PC-9 (cell line): Measurements from ENCODE around the gene ZFP91. TPM values are rescaled to one million over a fixed set of nuclear protein-coding genes. Genes with fewer than 3 reads are reported as not detected.

Experiments used
- BruUV-seq: library from RNA; stranded (reverse); fragments of 400-500 nt; replicated peaks from 2 replicates; lab custom pipeline; 2021; lab: Mats Ljungman, UMichigan
- CTCF ChIA-PET: fragments of 300-600 bp; sonication (Branson Sonifier 250); formaldehyde crosslinking; loops from one replicate; lab custom pipeline; 2022; ENCODE audit warnings: antibody characterized with exemption; lab: Charles Lee
- POLR2A ChIA-PET: fragments of 300-600 bp; sonication (Branson Sonifier 250); formaldehyde crosslinking; loops from one replicate; lab custom pipeline; 2022; ENCODE audit warnings: antibody characterized with exemption; ENCODE audit not compliant: unreplicated experiment; lab: Charles Lee
- DNase-seq, 2 experiments: peaks; one replicate each; pipeline versions ENCODE4 v3.0.0 to v3.0.0-alpha.2; 2015 to 2022; ENCODE audit warnings: mixed read lengths in 1 of 2
- H2AFZ ChIP-seq: fragments of 200-600 bp; sonication (generic); 2 replicates; pipeline ENCODE4 v1.8.1; 2017; ENCODE audit warnings: antibody characterized with exemption
- H3F3A ChIP-seq: fragments of 200-600 bp; sonication (generic); 2 replicates; pipeline ENCODE4 v1.8.1; 2017; ENCODE audit warnings: antibody characterized with exemption, mild to moderate bottlenecking, low read depth; ENCODE audit not compliant: insufficient read depth
- H3K27ac ChIP-seq: fragments of 200-600 bp; sonication (generic); 2 replicates; pipeline ENCODE4 v1.6.1; 2016; ENCODE audit warnings: mixed run types
- H3K27me3 ChIP-seq: fragments of 200-600 bp; sonication (generic); 2 replicates; pipeline ENCODE4 v1.6.1; 2016; ENCODE audit warnings: low read depth, mixed run types; ENCODE audit not compliant: insufficient read depth
- H3K36me3 ChIP-seq: fragments of 200-600 bp; sonication (generic); 2 replicates; pipeline ENCODE4 v1.6.1; 2016; ENCODE audit warnings: low read depth, mixed run types
- H3K4me1 ChIP-seq: fragments of 200-600 bp; sonication (generic); replicated peaks from 2 replicates; pipeline ENCODE4 v1.6.1; 2016; ENCODE audit warnings: mixed run types; ENCODE audit not compliant: insufficient read depth
- H3K4me2 ChIP-seq: fragments of 200-600 bp; sonication (generic); 2 replicates; pipeline ENCODE4 v1.6.1; 2017; ENCODE audit warnings: mixed run types
- H3K4me3 ChIP-seq: fragments of 200-600 bp; sonication (generic); 2 replicates; pipeline ENCODE4 v1.6.1; 2016; ENCODE audit warnings: mixed run types
- H3K79me2 ChIP-seq: fragments of 200-600 bp; sonication (generic); 2 replicates; pipeline ENCODE4 v1.6.1; 2017; ENCODE audit warnings: low read depth, mixed run types
- H3K9me2 ChIP-seq: fragments of 200-600 bp; sonication (generic); 2 replicates; pipeline ENCODE4 v1.8.1; 2017; ENCODE audit warnings: mild to moderate bottlenecking; ENCODE audit not compliant: insufficient read depth
- H3K9me3 ChIP-seq: fragments of 200-600 bp; sonication (generic); 2 replicates; pipeline ENCODE4 v1.8.1; 2016; ENCODE audit warnings: low read depth; ENCODE audit not compliant: insufficient read depth
- H4K20me1 ChIP-seq: fragments of 200-600 bp; sonication (generic); 2 replicates; pipeline ENCODE4 v1.8.1; 2017; ENCODE audit not compliant: insufficient read depth
- CTCF ChIP-seq: fragments of 200-600 bp; sonication (generic); conservative IDR thresholded peaks from 2 replicates; pipeline ENCODE4 v1.6.1; 2017; ENCODE audit warnings: mixed run types, antibody characterized with exemption, mild to moderate bottlenecking, moderate library complexity
- EZH2 ChIP-seq: fragments of 200-600 bp; sonication (generic); IDR thresholded peaks from 2 replicates; pipeline ENCODE4 v1.8.0; 2017; ENCODE audit warnings: antibody characterized with exemption, low read depth
- intact Hi-C: fragments of 100-400 bp; cut with micrococcal nuclease; formaldehyde crosslinking; loops from one replicate; pipeline ENCODE4 v1.10.0; 2022; ENCODE audit not compliant: unreplicated experiment
- total RNA-seq: library from RNA; stranded (reverse); gene quantifications from 2 replicates; pipeline ENCODE4 v1.2.3, GENCODE V29; 2021

Gene ZFP91
- total RNA-seq, 1 experiment from 2014 or later, result 67.5 TPM

GRCh38 chr11:58650496-58650895 is 71.6 kb downstream of the ZFP91 start:
- CTCF ChIA-PET, result no interaction called here
- intact Hi-C loops, result loop anchor here (10.0 kb wide), 1 partner anchor 254 kb away; no protein-coding TSS in a partner anchor

GRCh38 chr11:58652726-58653280 is 73.9 kb downstream of the ZFP91 start:
- no peak overlapping the region for H2AFZ ChIP-seq
- no peak overlapping the region for H3K27ac ChIP-seq
- no peaks in the 10 kb centered on the region for H3K27me3 ChIP-seq
- DNase-seq, result no peak
- H3K36me3 ChIP-seq, result no peaks in the 10 kb centered on the region
- POLR2A ChIA-PET, result no interaction called here
- no peak overlapping the region for H3K4me2 ChIP-seq
- CTCF ChIA-PET, result interaction anchor here (0.6 to 1.3 kb wide), 2 partner anchors 23 to 247 kb away, joined by 3 to 5 read pairs; no protein-coding TSS in a partner anchor
- no peaks in the 10 kb centered on the region for H4K20me1 ChIP-seq
- no TSS peak for BruUV-seq
- no peak overlapping the region for H3K4me3 ChIP-seq
- TF ChIP-seq EZH2, result no peak
- no peak for TF ChIP-seq CTCF
- H3K9me3 ChIP-seq, result peaks cover 13% of the 10 kb centered on the region; the same call in 1 of the 2 replicates
- no peaks in the 10 kb centered on the region for H3K79me2 ChIP-seq
- intact Hi-C loops, result loop anchor here (10.0 kb wide), 1 partner anchor 252 kb away; no protein-coding TSS in a partner anchor
- peaks cover 15% of the 10 kb centered on the region for H3K4me1 ChIP-seq
- peaks cover under 1% of the 10 kb centered on the region; the same call in 1 of the 2 replicates for H3F3A ChIP-seq
- H3K9me2 ChIP-seq, result no peaks in the 10 kb centered on the region

More at GRCh38 chr11:58650496-58650895, 71.6 kb downstream of the ZFP91 start:
- Histone ChIP-seq H4K20me1 (no peaks in the 10 kb centered on the region), H3K27me3 (no peaks in the 10 kb centered on the region), H3K9me3 (peaks cover 8% of the 10 kb centered on the region; the same call in 1 of the 2 replicates), H3K79me2 (no peaks in the 10 kb centered on the region), H3K9me2 (no peaks in the 10 kb centered on the region), H3K4me2 (no peak overlapping the region), H3K4me3 (no peak overlapping the region), H3K4me1 (0 out of 2 replicates have a peak, but pooled peaks cover 9% of the 10 kb centered on the region), H3F3A (no peaks in the 10 kb centered on the region), H3K27ac (no peak overlapping the region), H2AFZ (no peak overlapping the region), H3K36me3 (no peaks in the 10 kb centered on the region)
- BruUV-seq, result no TSS peak
- no peak for DNase-seq
- POLR2A ChIA-PET, result no interaction called here
- TF ChIP-seq CTCF, result no peak
- no peak for TF ChIP-seq EZH2

GRCh38 chr11:58654079-58654907 is 75.4 kb downstream of the ZFP91 start:
- intact Hi-C loops, result loop anchor here (1.0 to 10.0 kb wide), 5 partner anchors 21 to 504 kb away; no protein-coding TSS in a partner anchor
- ChIA-PET POLR2A (no interaction called here), CTCF (no interaction called here)

More at GRCh38 chr11:58654079-58654907, 75.4 kb downstream of the ZFP91 start:
- no peaks in the 10 kb centered on the region for H3K36me3 ChIP-seq
- no peaks in the 10 kb centered on the region for H4K20me1 ChIP-seq
- H3K9me3 ChIP-seq, result peaks cover 13% of the 10 kb centered on the region; the same call in 1 of the 2 replicates
- no peak overlapping the region for H2AFZ ChIP-seq
- no peaks in the 10 kb centered on the region for H3K9me2 ChIP-seq
- BruUV-seq, result no TSS peak
- no peak overlapping the region for H3K4me3 ChIP-seq
- H3K4me2 ChIP-seq, result no peak overlapping the region
- H3K27ac ChIP-seq, result no peak overlapping the region
- DNase-seq, result peak; percentile 64 to 77
- H3K4me1 ChIP-seq, result peaks cover 30% of the 10 kb centered on the region
- peak; percentile 96 for TF ChIP-seq CTCF
- TF ChIP-seq EZH2, result no peak
- H3F3A ChIP-seq, result peaks cover 15% of the 10 kb centered on the region
- no peaks in the 10 kb centered on the region for H3K27me3 ChIP-seq
- H3K79me2 ChIP-seq, result no peaks in the 10 kb centered on the region
